Pancreas (tissue), 10 donors: ENCODE results near the gene PTCH2. TPM values are rescaled to one million over a fixed set of nuclear protein-coding genes. Genes with fewer than 3 reads are reported as not detected.
A peak's percentile ranks its signal among the peaks of the same experiment; 100 is the strongest.

Experiments used
- ATAC-seq, 4 donors: fragments of 200-7000 bp; cut with Tn5 transposase; one replicate each; pipeline versions ENCODE4 v1.8.0 to v1.9.1; 2020; ENCODE audit warnings: mild to moderate bottlenecking in 4 of 4, moderate library complexity in 4 of 4
- DNase-seq, 6 donors: peaks; one replicate each; pipeline ENCODE4 v3.0.0-alpha.2; 2020
- FAIRE-seq: peaks from 2 replicates; lab custom pipeline; 2012; peaks lifted over from hg19 to GRCh38; lab: Jason Lieb, UNC
- H3K27ac ChIP-seq, 4 donors: fragments of 200-600 bp; sonication (generic); 1 replicate in 3 of 4; 2 replicates in 1 of 4; pipeline versions ENCODE4 v1.5.0 to v1.8.0; 2020
- H3K27me3 ChIP-seq, 4 donors: fragments of 200-600 bp; one replicate each; pipeline ENCODE4 v1.8.0; 2021
- H3K36me3 ChIP-seq, 3 donors: fragments of 200-600 bp; sonication (generic) in 1 of 3; one replicate each; pipeline versions ENCODE4 v1.5.0 to v1.8.0; 2020 to 2021
- H3K4me1 ChIP-seq, 3 donors: fragments of 200-600 bp; one replicate each; pipeline ENCODE4 v1.8.0; 2021
- H3K4me3 ChIP-seq, 4 donors: fragments of 200-600 bp; sonication (generic) in 2 of 4; one replicate each; pipeline versions ENCODE4 v1.5.0 to v1.8.0; 2020 to 2021
- H3K9me3 ChIP-seq, 4 donors: fragments of 200-600 bp; one replicate each; pipeline ENCODE4 v1.8.0; 2021
- WGBS, 2 donors: extraction: QIAGEN DNeasy Blood & Tissue Kit; methylation state at CpG; one replicate each; pipeline ENCODE4 v1.1.7; 2013; 5-methylcytosine and 5-hydroxymethylcytosine counted together
- intact Hi-C, 3 donors: fragments of 100-400 bp; cut with DNase I; formaldehyde crosslinking; loops; one replicate each; pipeline versions ENCODE4 v1.11.1 to v1.14.2; 2022
- polyA plus RNA-seq, 2 donors: library from polyadenylated mRNA; stranded (reverse); fragments of 200-250 nt; gene quantifications; one replicate each; pipeline ENCODE4 v1.2.3, GENCODE V29; 2013
- total RNA-seq, 6 donors: library from RNA; stranded (reverse); fragmentation: NEBNext Ultra II Directional in 4 of 6; extraction: Animal tissue kit (Norgen Biotek cat#: 25700) in 4 of 6; gene quantifications; one replicate each; pipeline versions ENCODE4 v1.2.1 to v1.2.4, GENCODE V29; 2021 to 2023
- TF ChIP-seq, protein P1 (sequence below), 4 donors: fragments of 200-600 bp; sonication (generic) in 3 of 4; IDR thresholded peaks; one replicate each; pipeline versions ENCODE4 v1.5.0 to v1.8.0; 2021; ENCODE audit warnings: antibody characterized with exemption in 4 of 4
- donor health status: healthy with polysubstance abuse.
- donor health status: DM: no; HTN: no; CAD: no; lungs with moderate emphysema.
- donor health status: DM: no; HTN: no; CAD: no.
- donor health status: control.
- donor health status: control.
- donor health status: Bipolar disorder and iron deficiency.
- donor health status: DM: yes; HTN: yes; CAD: no.
- donor health status: DM: no; HTN: no; CAD: no.
- donor health status: DM: no; HTN: no; CAD: no.
- donor health status: DM: yes; HTN: yes; CAD: no.

The PTCH2 gene
- total and polyA plus RNA-seq, 8 donors: 0.16 to 1.8 (median 0.38) TPM

DNA sequence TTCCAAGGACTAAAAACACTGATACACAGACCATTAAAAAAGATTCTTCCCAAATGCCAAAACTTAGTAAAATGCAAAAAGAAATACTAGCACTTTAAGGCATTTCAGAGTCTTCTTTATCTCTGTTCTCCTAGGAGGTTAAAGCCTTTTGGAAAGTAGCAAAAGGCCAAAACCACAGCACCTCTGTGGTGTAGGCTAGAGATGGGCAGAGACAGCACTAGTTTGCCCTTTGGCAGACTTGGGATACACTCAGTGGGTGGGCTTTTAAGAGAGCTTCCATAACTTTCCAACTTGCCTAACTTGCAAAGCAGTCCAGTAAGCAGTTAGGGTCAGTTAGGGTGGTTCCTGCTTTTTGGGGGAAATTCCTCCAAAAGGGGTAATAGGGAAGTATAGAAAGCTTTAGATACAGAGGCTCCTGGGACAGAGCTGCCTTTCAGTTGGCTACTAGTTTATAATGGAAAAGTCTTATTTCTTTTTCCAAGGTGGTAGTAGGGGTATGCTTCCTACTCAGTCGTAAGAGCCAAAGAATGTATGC lies 17.9 kb upstream of the PTCH2 start:
- H3K36me3 ChIP-seq: no peaks in the 10 kb centered on the region
- FAIRE-seq (no peak), DNase-seq (no peak), ATAC-seq (no peak)
- no peaks in the 10 kb centered on the region for H3K27me3 ChIP-seq
- H3K4me3 ChIP-seq: no peak overlapping the region
- TF ChIP-seq, protein P1, sequence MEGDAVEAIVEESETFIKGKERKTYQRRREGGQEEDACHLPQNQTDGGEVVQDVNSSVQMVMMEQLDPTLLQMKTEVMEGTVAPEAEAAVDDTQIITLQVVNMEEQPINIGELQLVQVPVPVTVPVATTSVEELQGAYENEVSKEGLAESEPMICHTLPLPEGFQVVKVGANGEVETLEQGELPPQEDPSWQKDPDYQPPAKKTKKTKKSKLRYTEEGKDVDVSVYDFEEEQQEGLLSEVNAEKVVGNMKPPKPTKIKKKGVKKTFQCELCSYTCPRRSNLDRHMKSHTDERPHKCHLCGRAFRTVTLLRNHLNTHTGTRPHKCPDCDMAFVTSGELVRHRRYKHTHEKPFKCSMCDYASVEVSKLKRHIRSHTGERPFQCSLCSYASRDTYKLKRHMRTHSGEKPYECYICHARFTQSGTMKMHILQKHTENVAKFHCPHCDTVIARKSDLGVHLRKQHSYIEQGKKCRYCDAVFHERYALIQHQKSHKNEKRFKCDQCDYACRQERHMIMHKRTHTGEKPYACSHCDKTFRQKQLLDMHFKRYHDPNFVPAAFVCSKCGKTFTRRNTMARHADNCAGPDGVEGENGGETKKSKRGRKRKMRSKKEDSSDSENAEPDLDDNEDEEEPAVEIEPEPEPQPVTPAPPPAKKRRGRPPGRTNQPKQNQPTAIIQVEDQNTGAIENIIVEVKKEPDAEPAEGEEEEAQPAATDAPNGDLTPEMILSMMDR (IDR thresholded peaks at IDR 0.05): no peak
- no peak overlapping the region for H3K27ac ChIP-seq
- no peaks in the 10 kb centered on the region for H3K9me3 ChIP-seq
- no peaks in the 10 kb centered on the region for H3K4me1 ChIP-seq
- intact Hi-C loops: no loop called here
- 84 to 89% methylated on average over 1 of the region's 1 CpG for WGBS, 2 donors

DNA sequence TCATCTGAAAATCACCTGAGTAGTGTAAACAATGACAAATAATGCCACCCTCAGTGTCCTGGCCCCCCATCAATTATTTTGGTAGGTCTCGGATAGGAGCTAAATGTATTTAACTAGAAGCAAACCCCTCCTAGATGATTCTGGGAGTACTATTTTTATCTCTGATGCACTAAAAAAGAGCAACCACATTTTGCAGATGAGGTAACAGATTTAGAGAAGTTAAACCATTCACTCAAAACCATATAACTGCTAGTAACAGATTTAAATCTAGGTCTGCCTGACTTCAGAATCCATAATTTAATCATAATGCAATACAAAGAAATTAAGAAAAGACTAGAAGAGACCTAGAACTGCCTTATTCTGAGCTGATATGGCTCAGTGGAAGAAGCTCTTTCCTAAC lies 17.3 kb upstream of the PTCH2 start:
- TF ChIP-seq, protein P1 (IDR thresholded peaks at IDR 0.05): no peak
- no peak overlapping the region for H3K27ac ChIP-seq
- ATAC-seq: no peak
- no peaks in the 10 kb centered on the region for H3K36me3 ChIP-seq
- H3K27me3 ChIP-seq: no peaks in the 10 kb centered on the region
- no peak for FAIRE-seq
- intact Hi-C loops: no loop called here
- H3K4me1 ChIP-seq: no peaks in the 10 kb centered on the region
- no peaks in the 10 kb centered on the region for H3K9me3 ChIP-seq
- WGBS, 2 donors: 96 to 97% methylated on average over 1 of the region's 1 CpG
- no peak overlapping the region for H3K4me3 ChIP-seq
- no peak for DNase-seq

GRCh38 chr1:44857446-44857845 lies 14.4 kb upstream of the PTCH2 start:
- FAIRE-seq (no peak), DNase-seq (no peak), ATAC-seq (no peak)
- no peak overlapping the region for H3K27ac ChIP-seq
- TF ChIP-seq, protein P1 (IDR thresholded peaks at IDR 0.05): no peak
- H3K27me3 ChIP-seq: no peaks in the 10 kb centered on the region
- no peaks in the 10 kb centered on the region for H3K36me3 ChIP-seq
- no peaks in the 10 kb centered on the region for H3K9me3 ChIP-seq
- no peaks in the 10 kb centered on the region for H3K4me1 ChIP-seq
- no peak overlapping the region for H3K4me3 ChIP-seq
- intact Hi-C loops: no loop called here
- WGBS, 2 donors: 96 to 97% methylated on average over 7 of the region's 7 CpGs

- H3K9me3 ChIP-seq: no peaks in the 10 kb centered on the region
- H3K27me3 ChIP-seq: no peaks in the 10 kb centered on the region
- H3K4me1 ChIP-seq: no peaks in the 10 kb centered on the region
- no peak overlapping the region for H3K27ac ChIP-seq
- intact Hi-C loops: no loop called here
- DNase-seq (no peak), FAIRE-seq (no peak), ATAC-seq (peak in 2 of 4 donors; percentile 27 to 32)
- H3K4me3 ChIP-seq: no peak overlapping the region
- 78 to 87% methylated on average over 7 of the region's 7 CpGs for WGBS, 2 donors
- TF ChIP-seq, protein P1 (IDR thresholded peaks at IDR 0.05): no peak
- H3K36me3 ChIP-seq: no peaks in the 10 kb centered on the region
Observed at GRCh38 chr1:44855742-44856141, 12.7 kb upstream of the PTCH2 start.

DNA sequence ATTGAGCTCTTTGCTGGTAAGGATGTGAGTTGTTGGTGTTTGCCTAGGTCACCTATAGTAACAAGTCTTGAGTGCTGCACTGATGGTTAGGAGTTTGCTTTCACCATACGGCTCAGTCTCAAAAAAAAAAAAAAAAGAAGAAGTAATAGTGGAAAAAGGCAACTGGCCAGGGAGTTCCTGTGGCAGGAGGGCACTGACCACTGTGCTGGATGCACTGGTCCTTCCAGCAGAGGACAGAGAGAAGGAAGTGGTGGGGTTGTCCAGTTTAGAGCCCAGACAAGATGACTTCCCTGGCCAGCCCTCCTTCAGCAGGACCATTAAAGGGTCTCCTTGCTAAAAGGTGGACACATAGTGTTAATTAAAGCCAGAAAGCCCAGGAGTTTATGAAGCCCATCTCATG lies 11.9 kb upstream of the PTCH2 start:
- Histone ChIP-seq H3K27ac (no peak overlapping the region), H3K36me3 (peaks cover 0 to 6% (median 0%) of the 10 kb centered on the region in 3 donors), H3K27me3 (no peaks in the 10 kb centered on the region), H3K4me3 (no peak overlapping the region), H3K4me1 (no peaks in the 10 kb centered on the region), H3K9me3 (no peaks in the 10 kb centered on the region)
- 90 to 100% methylated on average over 1 of the region's 1 CpG for WGBS, 2 donors
- intact Hi-C loops: no loop called here
- FAIRE-seq (no peak), ATAC-seq (peak in 2 of 4 donors; percentile 38 to 68), DNase-seq (no peak)
- TF ChIP-seq, protein P1 (IDR thresholded peaks at IDR 0.05): no peak
